Amygdala (tissue), 56 donors: ENCODE results near the gene SIAH3.

Experiments used
- DNase-seq, 56 donors: peaks; one replicate each; lab custom pipeline; 2025; lab: John Stamatoyannopoulos, UW

SIAH3 gene

DNA sequence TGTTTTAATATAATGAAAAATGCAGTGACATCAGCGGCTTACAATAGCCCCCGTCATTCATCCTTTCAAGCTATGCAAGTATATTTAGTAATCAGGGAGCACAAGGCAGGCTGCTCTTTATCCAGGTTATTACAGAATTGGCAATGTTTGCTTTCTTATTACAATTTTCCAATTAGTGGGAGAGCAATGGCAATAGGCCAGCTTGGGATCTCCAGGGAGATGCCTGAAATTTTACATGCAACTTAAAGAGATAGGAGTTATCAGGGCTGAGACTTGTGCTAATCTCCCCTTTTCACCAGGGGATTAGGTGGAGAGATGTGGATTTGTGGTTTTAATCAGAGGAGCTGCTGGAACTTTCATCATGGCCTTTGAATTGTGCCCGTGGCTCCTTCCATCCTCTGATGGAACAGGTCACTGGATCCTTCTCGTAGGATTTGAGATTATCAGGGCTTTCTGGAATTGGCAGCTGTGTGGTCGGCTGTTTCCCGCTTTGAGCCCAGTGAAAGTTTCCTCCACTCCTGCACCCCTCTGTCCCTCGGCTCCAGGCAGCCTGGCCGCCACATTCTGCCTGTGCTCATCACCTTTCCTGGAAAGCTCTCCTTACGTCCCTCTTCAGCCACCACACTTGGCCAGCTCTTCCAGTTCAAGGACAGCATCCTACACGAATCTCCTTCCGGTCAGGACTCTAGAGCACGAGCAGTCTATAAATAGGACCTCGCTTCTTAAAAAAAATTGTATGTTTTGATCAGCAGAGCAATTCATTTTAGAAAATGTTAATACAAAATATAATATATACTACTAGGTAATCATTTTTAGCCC lies 102.4 kb downstream of the SIAH3 start:
- no peak for DNase-seq

DNA sequence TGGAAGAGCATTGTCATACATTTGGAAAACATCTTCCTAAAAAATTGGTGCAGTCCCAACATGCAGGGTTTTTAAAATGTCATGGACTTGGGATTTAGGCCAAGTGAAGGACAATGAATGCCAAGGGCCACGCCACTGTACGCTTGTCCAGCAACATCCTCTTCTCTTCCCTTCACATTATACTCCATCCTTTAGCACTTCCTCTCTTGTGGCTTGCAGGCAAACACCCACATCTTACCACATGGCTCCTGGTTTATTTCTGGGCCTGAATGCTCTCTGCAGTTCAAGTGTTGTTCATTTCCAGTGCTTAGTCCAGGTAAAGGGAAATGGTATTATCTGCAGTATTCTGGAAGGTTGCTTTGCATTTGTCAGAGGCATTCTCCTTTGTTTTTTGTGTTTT lies 104.5 kb downstream of the SIAH3 start:
- DNase-seq = peak in 1 of 56 donors; percentile 1

DNA sequence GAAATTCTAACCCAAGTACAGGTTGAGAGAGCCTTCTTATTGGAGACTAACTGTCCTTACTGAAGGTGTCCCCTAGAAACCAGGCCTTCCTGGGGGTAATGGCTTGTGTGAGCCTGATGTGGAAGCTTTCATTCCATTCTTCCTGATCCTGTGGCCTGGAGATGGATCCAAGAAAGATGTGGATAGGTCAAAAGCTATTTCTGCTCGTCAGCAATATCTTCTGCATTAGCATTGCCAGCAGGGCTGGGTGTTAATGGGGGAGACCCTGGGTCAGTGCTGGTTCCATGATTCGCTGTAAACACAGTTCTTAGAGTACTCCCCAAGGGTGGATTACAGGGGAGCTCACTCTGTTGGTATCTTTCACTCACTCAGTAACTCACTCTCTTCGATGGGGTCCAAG lies 106.6 kb downstream of the SIAH3 start:
- DNase-seq = no peak

DNA sequence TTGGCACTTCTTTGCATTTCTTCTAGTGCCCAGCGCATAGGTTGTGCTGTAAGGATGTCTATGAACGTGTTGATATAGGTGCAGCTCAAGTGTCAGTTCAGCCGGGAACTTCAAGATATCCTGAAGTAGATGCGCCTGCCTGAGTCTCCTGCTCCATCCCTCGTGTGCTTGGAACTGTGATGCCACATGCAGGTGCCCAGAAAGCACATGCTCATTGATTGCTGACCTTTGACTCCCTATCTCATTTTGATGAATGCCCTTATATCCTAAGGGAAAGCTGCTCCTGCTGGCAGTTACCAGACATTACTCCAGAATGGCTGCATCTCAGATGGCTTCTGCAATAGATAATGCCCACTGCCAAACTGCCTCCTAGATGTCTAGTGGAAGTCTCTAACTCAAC lies 108.6 kb downstream of the SIAH3 start:
- DNase-seq = no peak

DNA sequence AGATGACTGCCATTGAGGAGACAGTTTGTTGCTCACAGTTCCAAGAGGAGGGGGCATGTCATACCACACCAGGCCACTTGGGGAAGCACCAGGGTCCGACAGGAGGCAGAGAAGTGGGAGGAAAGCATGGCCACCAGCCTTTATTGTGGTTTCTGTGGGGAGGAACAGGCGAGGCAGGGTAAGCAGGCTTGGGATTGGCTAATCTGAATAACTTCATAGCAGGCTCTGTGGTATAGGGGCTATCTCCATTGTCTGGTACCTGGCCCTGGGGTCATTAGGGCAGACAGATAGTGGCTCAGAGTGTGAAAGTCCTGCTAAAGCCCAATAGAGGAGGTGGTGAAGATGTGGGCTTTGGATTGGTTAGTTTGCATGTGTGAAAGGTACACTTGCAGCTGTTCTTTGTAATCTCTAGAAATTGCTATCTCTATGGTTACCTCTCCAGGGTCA lies 114.0 kb downstream of the SIAH3 start:
- no peak for DNase-seq

DNA sequence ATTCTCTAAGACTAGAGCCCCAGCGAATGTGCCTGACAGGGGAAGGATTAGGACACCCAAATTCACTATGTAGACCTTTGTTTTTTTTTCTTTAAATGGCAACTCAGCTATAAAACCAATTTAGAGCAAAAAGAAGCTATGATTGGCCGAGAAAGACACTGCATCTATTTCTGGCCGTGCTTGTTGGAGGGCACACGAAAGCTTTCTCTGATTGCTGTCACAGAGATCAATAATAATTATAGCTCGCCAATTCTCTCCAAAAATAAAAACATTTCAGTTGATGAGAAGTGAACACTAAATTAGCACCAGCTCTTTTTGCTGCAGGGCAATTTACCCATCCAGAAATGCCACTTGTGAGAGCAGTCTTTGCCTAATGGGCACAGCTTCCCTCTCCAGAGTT lies 118.2 kb downstream of the SIAH3 start:
- DNase-seq = peak in 1 of 56 donors; percentile 5

DNA sequence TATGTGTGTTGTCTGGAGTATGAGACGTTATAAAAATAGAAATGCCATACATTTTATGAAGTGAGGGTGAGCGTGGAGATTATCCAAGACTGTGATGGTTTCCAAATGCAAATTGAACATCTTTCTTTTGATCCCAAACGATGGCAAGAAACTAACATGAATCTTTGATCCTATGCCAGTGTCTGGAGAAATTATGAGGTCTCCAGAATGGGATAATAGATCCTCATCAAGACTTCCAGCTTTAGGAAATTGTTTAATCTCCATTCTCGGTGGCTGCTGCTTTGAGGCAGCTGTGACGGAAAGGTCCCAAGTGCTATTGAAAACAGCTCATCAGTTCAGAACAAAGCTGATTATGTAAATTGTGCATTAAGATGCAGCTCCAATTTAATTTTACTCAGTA lies 118.6 kb downstream of the SIAH3 start:
- no peak for DNase-seq

DNA sequence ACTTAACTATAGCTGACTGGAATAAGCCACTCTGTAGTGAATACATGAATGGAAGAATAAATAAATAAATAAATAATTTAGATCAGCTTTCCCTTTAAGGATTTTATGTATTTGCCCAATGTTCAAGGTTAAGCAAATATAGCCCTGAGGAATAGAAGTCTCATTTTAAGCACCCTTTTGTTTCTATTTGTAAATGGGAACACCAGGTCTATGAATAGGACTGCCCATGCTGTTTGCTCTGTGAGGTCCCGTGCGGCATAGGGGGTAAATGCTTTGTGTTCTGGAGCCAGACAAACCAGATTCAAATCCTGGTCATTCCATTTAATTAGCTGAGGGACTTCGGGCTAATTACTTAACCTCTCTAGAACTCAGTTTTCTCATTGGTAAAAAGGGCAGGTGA lies 120.1 kb downstream of the SIAH3 start:
- no peak for DNase-seq

DNA sequence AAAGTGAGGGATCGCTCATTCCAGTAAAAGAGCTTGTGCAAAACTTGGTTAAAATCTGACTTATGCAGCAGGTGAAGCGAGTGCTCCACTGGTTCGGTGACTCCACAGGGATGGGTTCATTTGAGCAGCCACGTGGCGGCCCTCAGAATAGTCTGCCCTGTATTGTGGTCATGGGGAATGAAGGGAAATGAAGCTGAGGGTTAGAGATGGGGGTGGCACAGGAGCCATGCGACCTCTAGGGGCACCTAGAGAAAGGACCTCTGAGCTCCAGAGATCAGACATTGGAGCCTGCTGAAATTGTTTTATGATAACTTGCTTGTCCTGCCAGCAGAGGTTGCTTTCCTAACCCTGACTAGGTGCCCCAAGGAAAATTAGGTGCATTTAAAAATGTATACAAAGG lies 122.8 kb downstream of the SIAH3 start:
- no peak for DNase-seq
